GM18951 (cell line): ENCODE measurements around the gene TXN2.
"Not testable (repeated sequence)": the region's sequence is repeated elsewhere in the genome, so short reads cannot be mapped to it uniquely, and the experiment has no call there.

ENCODE experiments used
- POLR2A ChIP-seq: IDR thresholded peaks from 4 replicates; pipeline ENCODE4 v1.6.1; 2011; ENCODE audit warnings: mild to moderate bottlenecking; ENCODE audit not compliant: insufficient read length, insufficient read depth; ENCODE audit errors: extremely low read depth
- in situ Hi-C: fragments of 300-500 bp; cut with MboI; formaldehyde crosslinking; loops from one replicate; pipeline ENCODE4 v1.12.0; 2022; ENCODE audit warnings: low sequenced_read_pairs, mixed read lengths, inconsistent platforms; ENCODE audit not compliant: unreplicated experiment

TXN2 gene

GRCh38 chr22:36424901-36425579, 56.4 kb downstream of the TXN2 start:
- in situ Hi-C loops = no loop called here
- no peak for TF ChIP-seq POLR2A

- in situ Hi-C loops = not testable (repeated sequence)
Measured at GRCh38 chr22:36424466-36424865, 57.0 kb downstream of the TXN2 start.

- in situ Hi-C loops = no loop called here
- no peak for TF ChIP-seq POLR2A
Measured at GRCh38 chr22:36423461-36424404, 57.7 kb downstream of the TXN2 start.

GRCh38 chr22:36422287-36423014, 59.0 kb downstream of the TXN2 start:
- in situ Hi-C loops = no loop called here
- no peak for TF ChIP-seq POLR2A

GRCh38 chr22:36419912-36420882, 61.2 kb downstream of the TXN2 start:
- in situ Hi-C loops = no loop called here

GRCh38 chr22:36419177-36419911, 62.1 kb downstream of the TXN2 start:
- in situ Hi-C loops = no loop called here
- TF ChIP-seq POLR2A = no peak

More at GRCh38 chr22:36419912-36420882, 61.2 kb downstream of the TXN2 start:
- no peak for TF ChIP-seq POLR2A

GRCh38 chr22:36417281-36417686, 64.2 kb downstream of the TXN2 start:
- in situ Hi-C loops = no loop called here
- no peak for TF ChIP-seq POLR2A
